Measurements from ENCODE around the gene BBS2. TPM values are rescaled to one million over a fixed set of nuclear protein-coding genes. Genes with fewer than 3 reads are reported as not detected.

The BBS2 gene
- total and polyA plus RNA-seq, 9 of the 15 experiments (the other 6 are each of a cell fraction or from before 2014, with no cell fraction given), result 4.2 to 22.7 (median 10.2) TPM

GRCh38 chr16:56478281-56479049, 41.4 kb downstream of the BBS2 start (continued):
- TF ChIP-seq AFF1 (IDR thresholded peaks at IDR 0.05; ENCODE audit: low read depth in 1 of 2, partially characterized antibody in 2 of 2) (peak in 1 of 2 experiments; percentile 41), SOX6 (IDR thresholded peaks at IDR 0.05) (peak; percentile 82), CEBPB (tag; IDR thresholded peaks at IDR 0.05) (peak; percentile 43; the same call in 1 of the 2 replicates), ZNF584 (CRISPR knock-in tag; IDR thresholded peaks at IDR 0.05; ENCODE audit: low read depth) (peak; percentile 50; the same call in 1 of the 2 replicates), RREB1 (CRISPR knock-in tag; IDR thresholded peaks at IDR 0.05) (0 out of 2 replicates have a peak, but pooled peaks have one; percentile 32), ZBTB43 (CRISPR knock-in tag; IDR thresholded peaks at IDR 0.05) (no peak), PCBP2 (IDR thresholded peaks at IDR 0.05; ENCODE audit: low read depth, low read length, poor library complexity, severe bottlenecking) (no peak), ZNF589 (CRISPR knock-in tag; IDR thresholded peaks at IDR 0.05; ENCODE audit: low read depth) (peak; percentile 78; the same call in 1 of the 2 replicates), CEBPG (CRISPR knock-in tag; IDR thresholded peaks at IDR 0.05) (peak; percentile 79), CEBPG (tag; conservative IDR thresholded peaks at IDR 0.05 in 1 of 2, IDR thresholded peaks at IDR 0.05 in 1 of 2) (peak; percentile 83 to 97; a peak in 3 of 4 replicates), ATF7 (IDR thresholded peaks at IDR 0.05) (peak; percentile 90)

All from K562 (cell line).